Body of pancreas (tissue), 4 donors: ENCODE measurements around the gene ZNF84. TPM values are rescaled to one million over a fixed set of nuclear protein-coding genes. Genes with fewer than 3 reads are reported as not detected.

ENCODE experiments used
- ATAC-seq: fragments of 150-250 bp; one replicate; pipeline ENCODE4 v1.9.1; 2016
- DNase-seq, 4 donors: peaks; one replicate each; pipeline ENCODE4 v3.0.0-alpha.2; 2019
- H3K27ac ChIP-seq, 4 donors: fragments of 200-600 bp; sonication (generic); 1 replicate in 3 of 4; 2 replicates in 1 of 4; pipeline versions ENCODE4 v1.5.1 to v1.6.1; 2016 to 2019; ENCODE audit warnings: mild to moderate bottlenecking in 1 of 4, mixed read lengths in 1 of 4, moderate library complexity in 1 of 4
- H3K27me3 ChIP-seq, 2 donors: fragments of 200-600 bp; sonication (generic); one replicate each; pipeline ENCODE4 v1.6.0; 2016; ENCODE audit warnings: mild to moderate bottlenecking in 1 of 2
- H3K36me3 ChIP-seq, 2 donors: fragments of 200-600 bp; sonication (generic); replicated peaks in 1 of 2; 2 replicates each; pipeline ENCODE4 v1.5.1; 2016; ENCODE audit warnings: low read depth in 2 of 2; ENCODE audit not compliant: insufficient read depth in 1 of 2
- H3K4me1 ChIP-seq: fragments of 200-600 bp; sonication (generic); one replicate; pipeline ENCODE4 v1.6.0; 2016
- H3K4me3 ChIP-seq, 2 donors: fragments of 200-600 bp; sonication (generic); 1 replicate in 1 of 2; 2 replicates in 1 of 2; pipeline ENCODE4 v1.5.1; 2016 to 2019
- H3K9me3 ChIP-seq, 3 donors: fragments of 200-600 bp; sonication (generic); 1 replicate in 2 of 3; 2 replicates in 1 of 3; pipeline ENCODE4 v1.5.1; 2016
- CTCF ChIP-seq, 7 experiments: fragments of 450-650 bp in 4 of 7; fragments of 200-600 bp in 3 of 7; sonication (generic) in 3 of 7; IDR thresholded peaks; one replicate each; pipeline ENCODE4 v1.5.1; 2016 to 2019; ENCODE audit warnings: antibody characterized with exemption in 7 of 7
- POLR2A ChIP-seq, 3 donors: fragments of 450-650 bp; IDR thresholded peaks; one replicate each; pipeline ENCODE4 v1.6.1; 2016; ENCODE audit warnings: antibody characterized with exemption in 3 of 3, mild to moderate bottlenecking in 2 of 3
- WGBS, 2 donors: methylation state at CpG; one replicate each; pipeline ENCODE4 v1.1.5; 2017; 5-methylcytosine and 5-hydroxymethylcytosine counted together
- intact Hi-C: fragments of 100-400 bp; cut with DNase I; formaldehyde crosslinking; loops from one replicate; pipeline ENCODE4 v1.15.1; 2023
- total RNA-seq, 2 donors: library from RNA; depleted of rRNA; stranded (reverse); fragments of >200 nt; gene quantifications; one replicate each; pipeline ENCODE4 v1.1.0, GENCODE V29; 2016

ZNF84 gene
- total RNA-seq, 2 donors from 2014 or later, result 10.2 to 22.1 TPM

- H3K4me1 ChIP-seq, result no peaks in the 10 kb centered on the region
- TF ChIP-seq POLR2A (IDR thresholded peaks at IDR 0.05) (no peak), CTCF (IDR thresholded peaks at IDR 0.05) (no peak)
- H3K4me3 ChIP-seq, result no peak overlapping the region
- no peak for DNase-seq
- 84 to 86% methylated on average over 7 of the region's 7 CpGs for WGBS, 2 donors
- intact Hi-C loops, result no loop called here
- ATAC-seq, result no peak
- H3K27me3 ChIP-seq, result no peaks in the 10 kb centered on the region
- peaks cover 0 to 25% (median 0%) of the 10 kb centered on the region in 3 donors for H3K9me3 ChIP-seq
- H3K36me3 ChIP-seq, result no peaks in the 10 kb centered on the region
- no peak overlapping the region for H3K27ac ChIP-seq
Measured at GRCh38 chr12:133026996-133027395, 10.3 kb upstream of the ZNF84 start.

GRCh38 chr12:133038118-133038709 is 905 bp downstream of the ZNF84 start:
- WGBS, 2 donors, result 40 to 41% methylated on average over 4 of the region's 4 CpGs
- peaks cover 0 to 24% (median 0%) of the 10 kb centered on the region in 3 donors for H3K9me3 ChIP-seq

GRCh38 chr12:133046698-133047097 is 9.4 kb downstream of the ZNF84 start:
- Histone ChIP-seq H3K36me3 (peaks cover 50 to 57% of the 10 kb centered on the region in 2 donors), H3K27ac (no peak overlapping the region), H3K9me3 (peaks cover 0 to 88% (median 0%) of the 10 kb centered on the region in 3 donors), H3K4me3 (no peak overlapping the region), H3K4me1 (no peaks in the 10 kb centered on the region), H3K27me3 (no peaks in the 10 kb centered on the region)
- DNase-seq (no peak), ATAC-seq (no peak)
- 96 to 98% methylated on average over 3 of the region's 3 CpGs for WGBS, 2 donors
- intact Hi-C loops, result no loop called here
- no peak for TF ChIP-seq POLR2A (IDR thresholded peaks at IDR 0.05)
- no peak for TF ChIP-seq CTCF (IDR thresholded peaks at IDR 0.05)

More at GRCh38 chr12:133038118-133038709, 905 bp downstream of the ZNF84 start:
- Histone ChIP-seq H3K4me3 (peak overlapping the region in 1 of 2 donors; percentile 59), H3K27me3 (no peaks in the 10 kb centered on the region), H3K36me3 (peaks cover 10% of the 10 kb centered on the region in 2 donors), H3K4me1 (peaks cover 4% of the 10 kb centered on the region), H3K27ac (peak overlapping the region in 3 of 4 donors; percentile 90 to 95 (median 94))
- TF ChIP-seq POLR2A (IDR thresholded peaks at IDR 0.05) (no peak), CTCF (IDR thresholded peaks at IDR 0.05) (no peak)
- DNase-seq (no peak), ATAC-seq (no peak)
- intact Hi-C loops, result no loop called here

GRCh38 chr12:133057446-133057845 is 20.1 kb downstream of the ZNF84 start:
- ATAC-seq (no peak), DNase-seq (no peak)
- H3K4me1 ChIP-seq, result no peaks in the 10 kb centered on the region
- intact Hi-C loops, result loop anchor here (10.0 kb wide), 1 partner anchor 53 kb away; no protein-coding TSS in a partner anchor
- H3K9me3 ChIP-seq, result peaks cover 0 to 79% (median 14%) of the 10 kb centered on the region in 3 donors
- H3K36me3 ChIP-seq, result peaks cover 22 to 31% of the 10 kb centered on the region in 2 donors
- TF ChIP-seq CTCF (IDR thresholded peaks at IDR 0.05) (no peak), POLR2A (IDR thresholded peaks at IDR 0.05) (no peak)
- WGBS, 2 donors, result 94 to 99% methylated on average over 5 of the region's 5 CpGs
- H3K27me3 ChIP-seq, result no peaks in the 10 kb centered on the region
- H3K4me3 ChIP-seq, result no peak overlapping the region
- H3K27ac ChIP-seq, result no peak overlapping the region
